T-helper 17 cell (primary cell): ENCODE data around the gene RARB. TPM values are rescaled to one million over a fixed set of nuclear protein-coding genes. Genes with fewer than 3 reads are reported as not detected.
A peak's percentile ranks its signal among the peaks of the same experiment; 100 is the strongest.

Experiments used
- ATAC-seq: fragments of 150-1000 bp; cut with Tn5 transposase; 2 replicates; pipeline ENCODE4 v1.10.0; 2021; ENCODE audit warnings: mild to moderate bottlenecking, moderate library complexity
- DNase-seq, 3 donors: peaks; one replicate each; pipeline versions ENCODE4 v3.0.0 to v3.0.0-alpha.2; 2020 to 2021
- H3K9me3 ChIP-seq: one replicate; pipeline ENCODE4 v1.7.0; 2013; ENCODE audit warnings: low read length, mild to moderate bottlenecking; ENCODE audit not compliant: control insufficient read depth, poor library complexity, severe bottlenecking
- H3K27ac Mint-ChIP-seq: one replicate; pipeline ENCODE4 v1.8.0; 2022; ENCODE audit warnings: mild to moderate bottlenecking, moderate library complexity, mixed read lengths
- H3K27me3 Mint-ChIP-seq: one replicate; pipeline ENCODE4 v1.8.0; 2022; ENCODE audit warnings: mixed read lengths
- H3K36me3 Mint-ChIP-seq: one replicate; pipeline ENCODE4 v1.8.0; 2022; ENCODE audit warnings: low read depth, mixed read lengths
- H3K4me1 Mint-ChIP-seq: one replicate; pipeline ENCODE4 v1.8.0; 2022; ENCODE audit warnings: mild to moderate bottlenecking, mixed read lengths
- H3K4me3 Mint-ChIP-seq: one replicate; pipeline ENCODE4 v1.8.0; 2022; ENCODE audit warnings: mild to moderate bottlenecking, moderate library complexity, mixed read lengths
- total RNA-seq, 4 donors: library from RNA in 2 of 4; stranded (reverse) in 2 of 4; gene quantifications; one replicate each; pipeline ENCODE4 v1.2.3 and lab custom pipeline; 2022 to 2026

Gene RARB
- total RNA-seq, 2 donors from 2014 or later = not detected

- Mint-ChIP-seq H3K4me1 (no peaks in the 10 kb centered on the region), H3K27me3 (no peaks in the 10 kb centered on the region), H3K27ac (no peak overlapping the region), H3K36me3 (no peaks in the 10 kb centered on the region), H3K4me3 (no peak overlapping the region)
- no peak for ATAC-seq
- H3K9me3 ChIP-seq = no peaks in the 10 kb centered on the region
- no peak for DNase-seq
Measured at GRCh38 chr3:25404569-25404968, 23.5 kb upstream of the RARB start.

- H3K9me3 ChIP-seq = no peaks in the 10 kb centered on the region
- Mint-ChIP-seq H3K4me3 (no peak overlapping the region), H3K4me1 (no peaks in the 10 kb centered on the region), H3K36me3 (no peaks in the 10 kb centered on the region), H3K27me3 (no peaks in the 10 kb centered on the region), H3K27ac (no peak overlapping the region)
- DNase-seq (no peak), ATAC-seq (no peak)
Measured at GRCh38 chr3:25405335-25405734, 22.7 kb upstream of the RARB start.

- no peaks in the 10 kb centered on the region for H3K4me1 Mint-ChIP-seq
- H3K4me3 Mint-ChIP-seq = no peak overlapping the region
- no peaks in the 10 kb centered on the region for H3K36me3 Mint-ChIP-seq
- DNase-seq (no peak), ATAC-seq (no peak)
- no peak overlapping the region for H3K27ac Mint-ChIP-seq
- no peaks in the 10 kb centered on the region for H3K9me3 ChIP-seq
- H3K27me3 Mint-ChIP-seq = no peaks in the 10 kb centered on the region
Measured at GRCh38 chr3:25410703-25411102, 17.4 kb upstream of the RARB start.

- ATAC-seq (no peak), DNase-seq (no peak)
- no peaks in the 10 kb centered on the region for H3K36me3 Mint-ChIP-seq
- no peaks in the 10 kb centered on the region for H3K9me3 ChIP-seq
- no peak overlapping the region for H3K27ac Mint-ChIP-seq
- no peak overlapping the region for H3K4me3 Mint-ChIP-seq
- no peaks in the 10 kb centered on the region for H3K27me3 Mint-ChIP-seq
- H3K4me1 Mint-ChIP-seq = no peaks in the 10 kb centered on the region
Measured at GRCh38 chr3:25412269-25412668, 15.8 kb upstream of the RARB start.

GRCh38 chr3:25416176-25416575 is 11.9 kb upstream of the RARB start:
- ATAC-seq (no peak), DNase-seq (no peak)
- H3K4me3 Mint-ChIP-seq = no peak overlapping the region
- H3K36me3 Mint-ChIP-seq = no peaks in the 10 kb centered on the region
- peaks cover 8% of the 10 kb centered on the region for H3K27me3 Mint-ChIP-seq
- H3K9me3 ChIP-seq = no peaks in the 10 kb centered on the region
- H3K4me1 Mint-ChIP-seq = no peaks in the 10 kb centered on the region
- H3K27ac Mint-ChIP-seq = no peak overlapping the region

- H3K4me3 Mint-ChIP-seq = no peak overlapping the region
- no peaks in the 10 kb centered on the region for H3K4me1 Mint-ChIP-seq
- DNase-seq (no peak), ATAC-seq (no peak)
- no peaks in the 10 kb centered on the region for H3K9me3 ChIP-seq
- H3K27me3 Mint-ChIP-seq = peaks cover 9% of the 10 kb centered on the region
- H3K36me3 Mint-ChIP-seq = no peaks in the 10 kb centered on the region
- no peak overlapping the region for H3K27ac Mint-ChIP-seq
Measured at GRCh38 chr3:25418596-25418995, 9.5 kb upstream of the RARB start.

- Mint-ChIP-seq H3K27ac (no peak overlapping the region), H3K4me3 (no peak overlapping the region), H3K4me1 (no peaks in the 10 kb centered on the region), H3K27me3 (peaks cover 16% of the 10 kb centered on the region), H3K36me3 (no peaks in the 10 kb centered on the region)
- H3K9me3 ChIP-seq = no peaks in the 10 kb centered on the region
- no peak for ATAC-seq
- DNase-seq = no peak
Measured at GRCh38 chr3:25419251-25419650, 8.8 kb upstream of the RARB start.

GRCh38 chr3:25420147-25420546 is 7.9 kb upstream of the RARB start:
- ATAC-seq = no peak
- no peak overlapping the region for H3K27ac Mint-ChIP-seq
- no peaks in the 10 kb centered on the region for H3K36me3 Mint-ChIP-seq

GRCh38 chr3:25420885-25421284 is 7.2 kb upstream of the RARB start:
- H3K27ac Mint-ChIP-seq = no peak overlapping the region
- H3K27me3 Mint-ChIP-seq = peaks cover 27% of the 10 kb centered on the region
- DNase-seq = no peak

More at GRCh38 chr3:25420147-25420546, 7.9 kb upstream of the RARB start:
- no peak for DNase-seq
- Mint-ChIP-seq H3K4me3 (no peak overlapping the region), H3K4me1 (no peaks in the 10 kb centered on the region), H3K27me3 (peaks cover 22% of the 10 kb centered on the region)
- H3K9me3 ChIP-seq = no peaks in the 10 kb centered on the region

GRCh38 chr3:25421747-25422146 is 6.3 kb upstream of the RARB start:
- Mint-ChIP-seq H3K4me1 (no peaks in the 10 kb centered on the region), H3K4me3 (no peak overlapping the region), H3K36me3 (no peaks in the 10 kb centered on the region), H3K27ac (no peak overlapping the region), H3K27me3 (peaks cover 36% of the 10 kb centered on the region)
- DNase-seq = no peak
- no peak for ATAC-seq
- H3K9me3 ChIP-seq = no peaks in the 10 kb centered on the region

More at GRCh38 chr3:25420885-25421284, 7.2 kb upstream of the RARB start:
- H3K36me3 Mint-ChIP-seq = no peaks in the 10 kb centered on the region
- H3K4me3 Mint-ChIP-seq = no peak overlapping the region
- no peaks in the 10 kb centered on the region for H3K4me1 Mint-ChIP-seq
- H3K9me3 ChIP-seq = no peaks in the 10 kb centered on the region
- ATAC-seq = no peak

GRCh38 chr3:25423780-25424588 is 4.1 kb upstream of the RARB start:
- Mint-ChIP-seq H3K4me3 (no peak overlapping the region), H3K4me1 (peaks cover 4% of the 10 kb centered on the region), H3K27me3 (peaks cover 53% of the 10 kb centered on the region), H3K36me3 (no peaks in the 10 kb centered on the region), H3K27ac (no peak overlapping the region)
- DNase-seq (no peak), ATAC-seq (no peak)
- H3K9me3 ChIP-seq = no peaks in the 10 kb centered on the region

- H3K27me3 Mint-ChIP-seq = peaks cover 52% of the 10 kb centered on the region
- H3K27ac Mint-ChIP-seq = no peak overlapping the region
- DNase-seq (no peak), ATAC-seq (no peak)
- H3K4me1 Mint-ChIP-seq = peaks cover 4% of the 10 kb centered on the region
- no peaks in the 10 kb centered on the region for H3K9me3 ChIP-seq
- H3K36me3 Mint-ChIP-seq = no peaks in the 10 kb centered on the region
- H3K4me3 Mint-ChIP-seq = no peak overlapping the region
Measured at GRCh38 chr3:25424614-25425013, 3.4 kb upstream of the RARB start.

GRCh38 chr3:25426408-25426807 is 1.7 kb upstream of the RARB start:
- Mint-ChIP-seq H3K27ac (no peak overlapping the region), H3K27me3 (peaks cover 63% of the 10 kb centered on the region), H3K4me3 (no peak overlapping the region), H3K36me3 (no peaks in the 10 kb centered on the region), H3K4me1 (peaks cover 4% of the 10 kb centered on the region)
- ATAC-seq = no peak
- no peaks in the 10 kb centered on the region for H3K9me3 ChIP-seq
- no peak for DNase-seq

GRCh38 chr3:25427155-25427554 is 908 bp upstream of the RARB start:
- peak overlapping the region; percentile 49 for H3K4me3 Mint-ChIP-seq
- DNase-seq (no peak), ATAC-seq (no peak)
- no peaks in the 10 kb centered on the region for H3K9me3 ChIP-seq
- peaks cover 4% of the 10 kb centered on the region for H3K4me1 Mint-ChIP-seq
- peaks cover 70% of the 10 kb centered on the region for H3K27me3 Mint-ChIP-seq
- no peak overlapping the region for H3K27ac Mint-ChIP-seq
- H3K36me3 Mint-ChIP-seq = no peaks in the 10 kb centered on the region
